ENCODE measurements around the gene GABRD.

GRCh38 chr1:2032737-2033136 lies 13.6 kb downstream of the GABRD start:
- TF ChIP-seq CTCF (conservative IDR thresholded peaks at IDR 0.05; ENCODE audit: low read length) (no peak), EZH2phosphoT487 (IDR thresholded peaks at IDR 0.05; ENCODE audit: borderline replicate concordance) (no peak)
